HepG2 (cell line): ENCODE results near the gene CCNQ. TPM values are rescaled to one million over a fixed set of nuclear protein-coding genes. Genes with fewer than 3 reads are reported as not detected.

ENCODE experiments used
- ATAC-seq: fragments of 200-7000 bp; cut with Tn5 transposase; 3 replicates; pipeline ENCODE4 v1.9.1; 2020; ENCODE audit warnings: mild to moderate bottlenecking, moderate library complexity
- BruUV-seq: library from RNA; stranded (reverse); fragments of 400-500 nt; replicated peaks from 2 replicates; lab custom pipeline; 2021; lab: Mats Ljungman, UMichigan
- CTCF ChIA-PET: fragments of 300-600 bp; formaldehyde crosslinking; extraction: SDS; loops from one replicate; lab custom pipeline; 2021; ENCODE audit warnings: low total read pairs, inconsistent platforms, low intra/inter-chr PET ratio; lab: Yijun Ruan, JAX
- POLR2A ChIA-PET: fragments of 350-600 bp; sonication (Branson Sonifier 250); formaldehyde crosslinking; loops from one replicate; lab custom pipeline; 2020; ENCODE audit warnings: antibody characterized with exemption, inconsistent platforms; lab: Yijun Ruan, JAX
- DNase-seq: peaks from one replicate; pipeline ENCODE4 v3.0.0-alpha.2; 2015; ENCODE audit warnings: low spot score
- FAIRE-seq: peaks from 3 replicates; lab custom pipeline; 2011; peaks lifted over from hg19 to GRCh38; lab: Jason Lieb, UNC
- H2AFZ ChIP-seq: one replicate; pipeline ENCODE4 v1.6.1; 2011; ENCODE audit warnings: low read length, inconsistent platforms
- H3K27ac ChIP-seq: fragments of 300-600 bp; 3 replicates; pipeline ENCODE4 v1.8.0; 2011; ENCODE audit warnings: mixed run types, mild to moderate bottlenecking, mixed read lengths, low read length, inconsistent platforms; ENCODE audit not compliant: insufficient read depth; ENCODE audit errors: extremely low read length
- H3K27me3 ChIP-seq, 2 experiments: fragments of 200-600 bp in 1 of 2; 2 replicates in 1 of 2; 3 replicates in 1 of 2; pipeline versions ENCODE4 v1.6.0 to v1.8.0; 2011; ENCODE audit warnings: low read length in 2 of 2, mild to moderate bottlenecking in 2 of 2, moderate library complexity in 2 of 2, inconsistent platforms in 1 of 2; ENCODE audit not compliant: insufficient read depth in 2 of 2, control insufficient read depth in 1 of 2
- H3K36me3 ChIP-seq, 2 experiments: fragments of 200-600 bp in 1 of 2; replicated peaks in 1 of 2; 2 replicates in 1 of 2; 3 replicates in 1 of 2; pipeline versions ENCODE4 v1.5.1 to v1.8.0; 2011; ENCODE audit warnings: low read length in 2 of 2, inconsistent platforms in 1 of 2; ENCODE audit not compliant: insufficient read depth in 2 of 2, control insufficient read depth in 1 of 2
- H3K4me1 ChIP-seq: 2 replicates; pipeline ENCODE4 v1.5.1; 2012; ENCODE audit warnings: low read length, inconsistent platforms; ENCODE audit not compliant: insufficient read depth
- H3K4me2 ChIP-seq: 2 replicates; pipeline ENCODE4 v1.6.0; 2011; ENCODE audit warnings: low read depth, low read length, inconsistent platforms
- H3K4me3 ChIP-seq, 3 experiments: fragments of 200-600 bp in 1 of 3; sonication (generic), shearing (Covaris generic) in 1 of 3; replicated peaks in 1 of 3; 2 replicates each; pipeline ENCODE4 v1.5.1; 2011 to 2016; ENCODE audit warnings: low read length in 3 of 3, inconsistent platforms in 2 of 3, low read depth in 2 of 3, mild to moderate bottlenecking in 2 of 3, control low read depth in 1 of 3, mixed read lengths in 1 of 3; ENCODE audit not compliant: insufficient read depth in 1 of 3
- H3K79me2 ChIP-seq: one replicate; pipeline ENCODE4 v1.6.1; 2011; ENCODE audit warnings: low read length, inconsistent platforms; ENCODE audit not compliant: insufficient read depth
- H3K9ac ChIP-seq: 2 replicates; pipeline ENCODE4 v1.6.0; 2011; ENCODE audit warnings: mild to moderate bottlenecking, low read depth, low read length, inconsistent platforms; ENCODE audit not compliant: insufficient read depth
- H3K9me3 ChIP-seq: 2 replicates; pipeline ENCODE4 v1.5.1; 2012; ENCODE audit warnings: mild to moderate bottlenecking, low read length
- H4K20me1 ChIP-seq: 2 replicates; pipeline ENCODE4 v1.6.0; 2011; ENCODE audit warnings: inconsistent platforms, mild to moderate bottlenecking, low read length, moderate library complexity; ENCODE audit not compliant: insufficient read depth
- CREB1 ChIP-seq, 2 experiments: fragments of 450-650 bp in 1 of 2; IDR thresholded peaks; 2 replicates each; pipeline ENCODE4 v1.6.1; 2016 to 2017; ENCODE audit warnings: control low read depth in 1 of 2, mild to moderate bottlenecking in 1 of 2, missing compliant biosample characterization in 1 of 2, missing genetic modification characterization in 1 of 2
- IRF1 ChIP-seq: sonication (generic); formaldehyde crosslinking; IDR thresholded peaks from 2 replicates; pipeline ENCODE4 v1.4.0; 2020; ENCODE audit warnings: low read depth, mild to moderate bottlenecking, missing genetic modification reagents
- NBN ChIP-seq: fragments of 450-650 bp; conservative IDR thresholded peaks from 2 replicates; pipeline ENCODE4 v1.6.1; 2017
- WGBS: methylation state at CpG from one replicate; pipeline ENCODE4 v1.1.6; 2017; ENCODE audit warnings: low lambda C conversion rate; 5-methylcytosine and 5-hydroxymethylcytosine counted together
- in situ Hi-C: cut with HindIII; loops from 2 replicates; pipeline ENCODE4 v1.10.0; 2017; ENCODE audit warnings: low pct_unique_long_range_greater_than_20kb; ENCODE audit not compliant: extremely low pct_ligation_motif_present
- intact Hi-C: fragments of 100-400 bp; cut with micrococcal nuclease; formaldehyde crosslinking; loops from one replicate; pipeline ENCODE4 v1.10.0; 2022; ENCODE audit not compliant: unreplicated experiment
- polyA plus RNA-seq, 8 experiments: library from polyadenylated mRNA; depleted of rRNA in 3 of 8; stranded (reverse) in 7 of 8; unstranded in 1 of 8; fragments of >200 nt; fragmentation: Illumina TruSeq in 4 of 8; extraction: Trizol in 4 of 8; gene quantifications; 2 replicates each; pipeline versions ENCODE4 v1.2.1 to v1.2.3, GENCODE V29; 2011 to 2016; ENCODE audit warnings: low read depth in 4 of 8, missing spikeins in 1 of 8, mixed read lengths in 1 of 8; ENCODE audit not compliant: insufficient read depth in 1 of 8
- total RNA-seq, 5 experiments: library from RNA; depleted of rRNA; stranded (reverse); fragments of >200 nt; fragmentation: Illumina TruSeq; extraction: Trizol; gene quantifications; 2 replicates each; pipeline ENCODE4 v1.2.3, GENCODE V29; 2016; ENCODE audit warnings: low read depth in 1 of 5

Gene CCNQ
- total and polyA plus RNA-seq, 2 of the 13 experiments (the other 11 are each of a cell fraction or from before 2014, with no cell fraction given): 15.0 to 25.5 TPM

- peaks cover 3 to 5% of the 10 kb centered on the region in 2 experiments; a peak in 3 of 5 replicates for H3K36me3 ChIP-seq
- H3K9me3 ChIP-seq: no peaks in the 10 kb centered on the region
- ChIA-PET POLR2A (no interaction called here), CTCF (no interaction called here)
- no peaks in the 10 kb centered on the region; a peak in 1 of 5 replicates for H3K27me3 ChIP-seq
- H3K4me1 ChIP-seq: peaks cover 30% of the 10 kb centered on the region
- TF ChIP-seq CREB1 (IDR thresholded peaks at IDR 0.05) (0 out of 2 replicates have a peak, but pooled peaks have one; percentile 12), CREB1 (CRISPR knock-in tag; IDR thresholded peaks at IDR 0.05) (no peak), NBN (no peak)
- H2AFZ ChIP-seq: no peak overlapping the region
- H3K27ac ChIP-seq: no peak overlapping the region
- no peak overlapping the region for H3K9ac ChIP-seq
- in situ Hi-C loops: no loop called here
- intact Hi-C loops: no loop called here
- no TSS peak for BruUV-seq
- H4K20me1 ChIP-seq: no peaks in the 10 kb centered on the region
- ATAC-seq: no peak
- WGBS: 97% methylated on average over 6 of the region's 21 CpGs
- no peak overlapping the region for H3K4me3 ChIP-seq
- peaks cover 9% of the 10 kb centered on the region for H3K79me2 ChIP-seq
- no peak for FAIRE-seq
- H3K4me2 ChIP-seq: no peak overlapping the region
- no peak for DNase-seq
Measured at GRCh38 chrX:153595859-153596857, 2.8 kb downstream of the CCNQ start.

DNA sequence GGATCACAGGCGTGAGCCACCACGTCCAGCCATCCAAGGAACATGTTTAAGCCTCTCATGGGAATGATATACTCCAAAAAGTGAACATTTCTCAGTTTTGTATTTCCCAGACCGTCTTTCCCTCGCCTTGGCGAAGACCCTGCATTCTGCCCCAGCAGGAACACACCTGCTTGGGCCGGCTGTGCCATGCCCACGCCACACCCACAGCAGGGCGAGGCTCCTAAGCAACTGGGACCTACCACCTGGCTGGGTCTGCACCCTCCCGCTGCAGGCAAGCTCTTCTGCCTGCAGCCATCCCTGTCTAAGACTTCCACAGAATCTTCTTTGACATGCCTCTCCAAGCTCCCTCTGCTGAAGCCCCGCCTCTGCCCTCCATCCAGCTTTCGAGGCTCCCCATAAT, 3.6 kb downstream of the CCNQ start:
- Histone ChIP-seq H2AFZ (no peak overlapping the region), H3K4me2 (no peak overlapping the region), H3K9me3 (no peaks in the 10 kb centered on the region), H3K27ac (no peak overlapping the region), H3K9ac (no peak overlapping the region), H3K79me2 (peaks cover 9% of the 10 kb centered on the region), H3K27me3 (no peaks in the 10 kb centered on the region; a peak in 1 of 5 replicates), H4K20me1 (no peaks in the 10 kb centered on the region), H3K36me3 (peaks cover 3 to 7% of the 10 kb centered on the region in 2 experiments; a peak in 3 of 5 replicates), H3K4me1 (peaks cover 22% of the 10 kb centered on the region), H3K4me3 (no peak overlapping the region)
- in situ Hi-C loops: no loop called here
- FAIRE-seq: no peak
- BruUV-seq: no TSS peak
- no peak for DNase-seq
- intact Hi-C loops: no loop called here
- ChIA-PET POLR2A (no interaction called here), CTCF (no interaction called here)
- 100% methylated on average over 2 of the region's 11 CpGs for WGBS
- ATAC-seq: no peak
- TF ChIP-seq IRF1 (CRISPR knock-in tag): no peak
